ENCODE data around the gene CEP112.

Gene CEP112

DNA sequence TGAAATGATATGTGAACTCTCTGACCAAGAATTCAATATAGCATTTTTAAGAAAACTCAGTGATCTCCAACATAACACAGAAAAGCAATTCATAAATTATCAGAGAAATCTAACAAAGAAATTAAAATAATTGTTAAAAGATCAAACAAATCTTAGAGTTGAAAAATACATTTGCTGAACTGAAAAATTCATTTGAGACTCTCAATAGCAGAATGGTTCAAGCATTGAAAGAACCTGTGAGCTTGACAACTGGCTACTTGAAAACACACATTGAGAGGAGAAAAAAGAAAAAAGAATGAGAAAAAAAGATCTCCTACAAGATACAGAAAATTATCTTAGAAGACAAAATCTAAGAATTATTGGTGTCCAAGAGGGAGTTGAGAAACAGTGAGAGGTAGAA is 203.5 kb downstream of the CEP112 start:
- TF ChIP-seq, protein P1, sequence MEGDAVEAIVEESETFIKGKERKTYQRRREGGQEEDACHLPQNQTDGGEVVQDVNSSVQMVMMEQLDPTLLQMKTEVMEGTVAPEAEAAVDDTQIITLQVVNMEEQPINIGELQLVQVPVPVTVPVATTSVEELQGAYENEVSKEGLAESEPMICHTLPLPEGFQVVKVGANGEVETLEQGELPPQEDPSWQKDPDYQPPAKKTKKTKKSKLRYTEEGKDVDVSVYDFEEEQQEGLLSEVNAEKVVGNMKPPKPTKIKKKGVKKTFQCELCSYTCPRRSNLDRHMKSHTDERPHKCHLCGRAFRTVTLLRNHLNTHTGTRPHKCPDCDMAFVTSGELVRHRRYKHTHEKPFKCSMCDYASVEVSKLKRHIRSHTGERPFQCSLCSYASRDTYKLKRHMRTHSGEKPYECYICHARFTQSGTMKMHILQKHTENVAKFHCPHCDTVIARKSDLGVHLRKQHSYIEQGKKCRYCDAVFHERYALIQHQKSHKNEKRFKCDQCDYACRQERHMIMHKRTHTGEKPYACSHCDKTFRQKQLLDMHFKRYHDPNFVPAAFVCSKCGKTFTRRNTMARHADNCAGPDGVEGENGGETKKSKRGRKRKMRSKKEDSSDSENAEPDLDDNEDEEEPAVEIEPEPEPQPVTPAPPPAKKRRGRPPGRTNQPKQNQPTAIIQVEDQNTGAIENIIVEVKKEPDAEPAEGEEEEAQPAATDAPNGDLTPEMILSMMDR (conservative IDR thresholded peaks at IDR 0.05; ENCODE audit: low read depth, low read length), result no peak
- no peak overlapping the region for H3K4me3 ChIP-seq (ENCODE audit: low read depth, low read length)
- DNase-seq (ENCODE audit: low read depth), result no peak

DNA sequence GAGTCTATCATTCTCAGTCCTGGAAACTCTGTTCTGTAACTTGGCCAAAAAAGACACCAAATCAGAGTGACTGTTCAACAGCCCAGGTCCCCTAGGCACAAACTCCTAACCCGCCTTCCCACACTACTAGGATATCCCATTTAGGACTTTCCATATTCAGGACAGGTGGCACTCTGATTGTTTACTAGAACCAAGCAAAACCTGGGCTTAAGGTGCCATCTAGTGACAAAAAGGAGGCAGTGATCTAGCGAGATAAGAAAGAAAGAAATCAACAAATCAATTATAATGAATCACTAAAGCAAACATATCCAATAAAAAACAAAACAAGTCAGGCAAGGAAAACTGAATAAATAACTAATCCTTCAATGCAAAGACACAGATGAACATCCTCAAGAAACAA is 203.9 kb downstream of the CEP112 start:
- no peak overlapping the region for H3K4me3 ChIP-seq (ENCODE audit: low read depth, low read length)
- TF ChIP-seq, protein P1 (conservative IDR thresholded peaks at IDR 0.05; ENCODE audit: low read depth, low read length), result peak; percentile 65
- DNase-seq (ENCODE audit: low read depth), result peak; percentile 65

DNA sequence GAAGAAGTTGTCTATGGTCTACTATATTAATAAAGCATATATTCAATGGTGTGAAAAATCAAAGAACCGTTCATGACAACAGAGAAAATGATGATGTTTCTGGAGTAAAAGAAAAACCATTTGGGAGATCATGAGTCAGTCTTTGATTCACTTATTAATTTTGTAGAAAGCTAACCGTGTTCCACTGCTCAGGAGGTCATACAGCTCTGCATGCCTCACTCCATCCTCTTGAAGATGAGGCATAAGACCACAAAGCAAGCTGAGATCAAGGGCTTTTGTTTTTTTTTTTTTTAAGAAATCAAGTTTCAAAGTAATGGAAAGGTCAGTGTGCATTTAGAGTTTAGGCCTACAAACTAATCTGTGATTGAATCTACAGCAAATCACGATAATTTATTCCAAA is 206.4 kb downstream of the CEP112 start:
- peak; percentile 6 for DNase-seq (ENCODE audit: low read depth)
- TF ChIP-seq, protein P1 (conservative IDR thresholded peaks at IDR 0.05; ENCODE audit: low read depth, low read length), result no peak
- H3K4me3 ChIP-seq (ENCODE audit: low read depth, low read length), result no peak overlapping the region

DNA sequence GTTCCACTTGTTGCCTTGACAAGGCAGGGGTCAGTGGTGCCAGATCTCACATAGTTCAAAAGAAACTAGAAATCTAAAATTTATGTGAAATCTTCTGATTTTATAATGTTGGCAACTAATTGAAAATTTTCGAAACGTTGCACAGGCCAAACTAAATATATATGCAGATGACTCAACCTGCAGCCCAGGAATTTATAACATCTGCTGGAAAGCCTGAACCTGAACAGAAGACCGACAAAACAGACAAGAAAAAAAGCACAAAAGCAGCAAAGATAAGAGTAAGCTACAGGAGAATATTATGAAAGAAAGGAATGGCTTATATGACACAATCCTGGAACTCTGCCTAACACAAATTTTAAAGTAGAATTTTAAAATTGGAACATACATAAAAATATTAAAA is 207.6 kb downstream of the CEP112 start:
- H3K4me3 ChIP-seq (ENCODE audit: low read depth, low read length), result no peak overlapping the region
- peak; percentile 78 for DNase-seq (ENCODE audit: low read depth)
- TF ChIP-seq, protein P1 (conservative IDR thresholded peaks at IDR 0.05; ENCODE audit: low read depth, low read length), result no peak

DNA sequence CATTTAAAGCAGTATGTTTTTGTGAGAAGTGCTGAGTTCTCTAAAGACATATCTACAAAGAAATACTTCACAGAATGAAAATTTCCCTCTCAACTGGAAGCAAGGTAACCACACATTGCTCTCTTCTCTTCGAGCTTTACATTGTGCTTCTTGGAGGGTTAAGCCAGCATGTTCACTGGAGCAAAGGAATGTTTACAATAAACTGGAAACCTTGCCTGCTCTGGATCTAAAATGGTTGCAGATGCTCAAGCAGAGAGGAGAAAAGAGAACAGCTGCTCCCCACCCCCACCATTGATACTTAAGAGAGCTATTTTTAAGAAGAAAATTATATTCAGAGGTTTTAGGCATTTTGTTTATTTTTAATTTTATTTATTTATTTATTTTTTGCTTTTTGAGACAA is 213.1 kb downstream of the CEP112 start:
- DNase-seq (ENCODE audit: low read depth), result no peak
- TF ChIP-seq, protein P1 (conservative IDR thresholded peaks at IDR 0.05; ENCODE audit: low read depth, low read length), result no peak

DNA sequence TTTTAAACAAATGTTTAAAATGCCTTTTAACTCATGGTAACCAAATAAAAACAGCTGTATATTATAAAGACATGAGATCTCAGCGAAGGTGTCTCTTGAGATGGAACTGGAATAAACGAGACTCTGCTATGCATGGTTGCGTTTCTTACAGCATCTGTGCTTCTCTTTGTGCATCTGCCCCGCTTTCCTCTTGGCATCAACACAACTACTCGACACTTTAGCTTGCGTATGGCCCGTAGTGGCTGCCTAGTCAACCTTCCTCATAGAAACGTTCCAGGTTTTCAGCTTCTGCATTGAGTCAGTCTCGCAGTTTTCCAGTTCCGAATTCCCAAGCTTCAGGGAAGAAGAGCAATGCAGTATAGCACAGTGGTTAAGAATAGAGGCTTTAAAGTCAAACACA is 214.9 kb downstream of the CEP112 start:
- DNase-seq (ENCODE audit: low read depth), result no peak
- TF ChIP-seq, protein P1 (conservative IDR thresholded peaks at IDR 0.05; ENCODE audit: low read depth, low read length), result no peak
- no peak overlapping the region for H3K4me3 ChIP-seq (ENCODE audit: low read depth, low read length)

More for the DNA sequence above, 213.1 kb downstream of the CEP112 start:
- no peak overlapping the region for H3K4me3 ChIP-seq (ENCODE audit: low read depth, low read length)

DNA sequence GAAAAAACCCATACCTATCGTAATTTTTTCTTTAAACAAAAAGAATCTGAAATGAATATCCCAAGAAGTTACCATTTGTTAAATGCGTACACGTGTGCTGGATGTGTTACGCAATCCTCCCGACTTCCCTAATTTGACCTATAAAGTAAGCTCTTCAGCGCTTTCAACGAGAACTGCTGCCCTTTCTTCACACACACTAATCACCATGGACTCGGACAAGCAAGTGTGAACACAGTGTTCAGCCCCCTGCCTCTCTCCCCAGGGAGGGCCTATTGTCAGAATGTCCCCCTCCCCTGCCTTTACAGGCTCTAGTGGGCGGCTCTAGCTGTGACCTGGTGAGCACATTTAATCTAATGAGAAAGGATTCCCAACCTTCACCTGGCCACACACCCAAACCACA is 216.1 kb downstream of the CEP112 start:
- no peak for DNase-seq (ENCODE audit: low read depth)
- TF ChIP-seq, protein P1 (conservative IDR thresholded peaks at IDR 0.05; ENCODE audit: low read depth, low read length), result no peak
- no peak overlapping the region for H3K4me3 ChIP-seq (ENCODE audit: low read depth, low read length)
